Neural progenitor cell (in vitro differentiated cells): ENCODE results near the gene MT1H.

ENCODE experiments used
- CTCF ChIP-seq: fragments of 200-600 bp; sonication (generic); IDR thresholded peaks from 2 replicates; pipeline ENCODE4 v1.5.1; 2017; ENCODE audit warnings: antibody characterized with exemption, mild to moderate bottlenecking
- EZH2 ChIP-seq: fragments of 200-600 bp; sonication (generic); IDR thresholded peaks from 2 replicates; pipeline ENCODE4 v1.6.1; 2017; ENCODE audit warnings: antibody characterized with exemption, mild to moderate bottlenecking, moderate library complexity
- EZH2phosphoT487 ChIP-seq: fragments of 200-600 bp; sonication (generic); IDR thresholded peaks from 2 replicates; pipeline ENCODE4 v1.6.1; 2017; ENCODE audit warnings: antibody characterized with exemption

- TF ChIP-seq CTCF (no peak), EZH2phosphoT487 (no peak), EZH2 (no peak)
Measured at GRCh38 chr16:56645311-56645710, 24.3 kb upstream of the MT1H start.
